NCI-H510A (cell line): ENCODE data around the gene HDAC10.

Experiments
- DNase-seq: peaks from one replicate; lab custom pipeline; 2025; lab: John Stamatoyannopoulos, UW

Gene HDAC10

GRCh38 chr22:50250555-50251476 lies at the start of gene HDAC10:
Gene HDAC10, minus strand, starts transcription at chr22:50251265. Its CDS starts 233 bp downstream, at chr22:50251032.
- DNase-seq: peak; percentile 68

DNA sequence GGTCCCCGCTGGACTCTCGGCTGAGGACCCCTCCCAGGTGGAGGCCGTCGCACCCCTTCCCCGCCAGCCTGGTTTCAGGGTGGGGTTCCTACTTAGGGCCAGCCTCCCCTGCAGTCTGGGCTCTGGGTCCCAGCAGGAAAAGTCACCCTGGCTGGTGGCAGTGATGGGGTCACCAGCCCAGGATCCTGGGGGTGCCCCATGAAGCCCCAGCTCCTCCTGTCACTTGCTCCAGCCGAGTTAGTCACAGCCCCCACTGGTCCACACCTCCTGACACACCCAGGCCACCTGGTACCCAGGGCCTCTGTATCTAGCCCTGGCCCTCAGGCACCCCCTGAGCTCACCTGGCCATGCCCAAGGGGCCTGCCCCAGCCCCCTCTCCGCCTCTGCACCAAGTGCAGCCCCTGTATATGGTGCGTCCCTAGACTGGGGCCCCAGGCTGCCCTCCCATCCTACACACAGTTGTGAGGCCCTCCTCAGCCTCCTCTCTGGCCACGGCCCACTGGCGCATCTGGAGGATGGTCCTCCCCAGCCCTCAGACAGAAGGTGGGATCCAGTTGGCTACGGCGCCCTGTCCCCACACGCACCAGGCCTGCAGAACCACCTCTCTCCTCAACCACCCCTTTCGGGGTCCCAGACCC lies 49.7 kb upstream of the HDAC10 start:
- DNase-seq: no peak

- no peak for DNase-seq
Observed at GRCh38 chr22:50299785-50300619, 48.9 kb upstream of the HDAC10 start.

- no peak for DNase-seq
Observed at GRCh38 chr22:50298937-50299784, 48.1 kb upstream of the HDAC10 start.

- no peak for DNase-seq
Observed at GRCh38 chr22:50298266-50298637, 47.2 kb upstream of the HDAC10 start.

- DNase-seq: no peak
Observed at GRCh38 chr22:50297510-50298265, 46.6 kb upstream of the HDAC10 start.

- no peak for DNase-seq
Observed at GRCh38 chr22:50296658-50297490, 45.8 kb upstream of the HDAC10 start.

DNA sequence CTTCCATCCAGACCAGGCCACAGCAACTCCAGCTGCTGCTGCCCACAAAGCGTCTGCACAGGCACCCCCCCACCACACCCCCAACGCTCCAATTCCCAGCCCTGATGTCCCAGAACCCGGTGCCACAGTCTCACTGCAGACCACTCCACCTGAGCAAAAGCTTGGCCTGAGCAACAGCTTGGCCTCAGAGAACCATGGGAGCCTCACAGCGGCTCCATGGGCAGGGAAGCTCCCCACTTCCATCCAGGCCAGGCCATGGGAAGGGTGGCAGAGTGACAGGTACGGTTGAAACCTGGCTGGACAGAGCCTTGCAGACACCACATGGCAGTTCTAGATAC lies 43.2 kb upstream of the HDAC10 start:
- no peak for DNase-seq

GRCh38 chr22:50293441-50294318 lies 42.6 kb upstream of the HDAC10 start:
- DNase-seq: no peak

DNA sequence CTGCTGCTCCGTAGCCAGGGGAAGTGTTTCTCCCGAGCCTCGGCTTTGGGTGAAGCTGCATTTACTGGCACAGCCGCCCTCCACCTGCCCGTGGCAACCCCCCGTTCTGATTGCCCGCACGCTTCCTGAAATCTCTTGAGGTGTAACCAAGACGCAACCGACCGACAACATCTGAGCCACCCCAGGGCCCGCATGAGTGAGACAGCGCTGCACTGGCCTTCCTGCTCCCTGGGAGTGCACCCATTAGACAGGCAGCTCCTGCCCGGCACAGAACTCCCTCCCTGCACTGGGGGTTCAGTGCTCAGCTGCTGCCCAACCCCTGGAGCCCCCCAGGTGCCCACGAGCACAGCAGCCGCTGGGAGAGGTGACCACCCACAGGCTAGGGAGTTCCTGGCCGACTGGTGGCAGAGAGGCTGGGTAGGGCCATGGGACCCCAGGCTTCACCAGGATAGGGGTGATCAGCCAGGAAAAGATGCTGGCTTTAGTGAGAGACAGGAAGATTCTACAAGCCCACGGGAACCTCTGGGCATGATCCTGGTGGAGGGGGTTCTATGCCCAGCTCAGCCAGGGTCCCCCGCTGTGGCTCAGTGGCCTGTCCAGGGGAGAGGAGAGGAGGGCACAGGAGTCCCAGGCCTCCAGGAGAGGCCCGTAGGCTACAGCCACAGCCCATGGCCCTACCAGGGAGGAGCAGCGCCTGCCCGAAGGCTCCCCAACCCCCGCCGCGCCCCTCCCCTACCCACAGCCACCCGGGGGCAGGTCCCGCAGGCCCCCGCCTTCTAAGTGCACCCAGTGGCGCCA lies 41.8 kb upstream of the HDAC10 start:
- no peak for DNase-seq

DNA sequence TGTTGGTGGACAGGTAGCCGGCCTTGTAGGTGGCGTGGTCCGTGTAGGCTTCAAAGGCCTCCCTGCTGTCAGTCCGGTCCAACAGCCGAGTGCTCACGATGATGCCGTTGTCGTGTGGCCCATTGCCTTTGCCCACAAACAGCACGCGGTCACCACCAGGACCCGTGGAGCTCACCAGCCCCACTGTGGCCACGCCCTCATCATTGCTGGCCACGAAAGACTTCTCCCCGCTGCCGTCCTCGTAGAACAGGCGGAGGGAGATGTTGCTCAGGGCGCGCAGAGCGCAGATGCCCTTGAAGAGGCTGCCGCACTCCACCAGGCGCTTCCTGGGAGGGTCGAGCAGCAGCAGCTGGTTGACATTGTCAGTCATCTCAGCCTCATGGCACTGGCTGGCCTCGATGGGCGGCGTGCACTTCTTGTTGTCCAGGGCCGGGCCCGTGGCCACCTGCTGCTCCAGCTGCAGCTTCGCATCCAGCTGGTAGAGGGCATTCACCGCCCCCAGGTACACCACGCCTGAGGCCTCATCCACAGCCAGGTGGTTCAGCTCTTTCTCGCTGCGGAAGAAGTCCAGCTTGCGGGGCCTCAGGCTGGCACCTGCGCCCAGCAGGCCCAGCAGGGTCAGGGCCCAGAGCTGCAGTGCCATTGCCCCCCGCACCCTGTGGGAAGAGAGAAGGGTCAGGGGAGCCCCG lies 39.0 kb upstream of the HDAC10 start:
- peak; percentile 63 for DNase-seq

GRCh38 chr22:50289151-50289941 lies 38.3 kb upstream of the HDAC10 start:
- DNase-seq: no peak

DNA sequence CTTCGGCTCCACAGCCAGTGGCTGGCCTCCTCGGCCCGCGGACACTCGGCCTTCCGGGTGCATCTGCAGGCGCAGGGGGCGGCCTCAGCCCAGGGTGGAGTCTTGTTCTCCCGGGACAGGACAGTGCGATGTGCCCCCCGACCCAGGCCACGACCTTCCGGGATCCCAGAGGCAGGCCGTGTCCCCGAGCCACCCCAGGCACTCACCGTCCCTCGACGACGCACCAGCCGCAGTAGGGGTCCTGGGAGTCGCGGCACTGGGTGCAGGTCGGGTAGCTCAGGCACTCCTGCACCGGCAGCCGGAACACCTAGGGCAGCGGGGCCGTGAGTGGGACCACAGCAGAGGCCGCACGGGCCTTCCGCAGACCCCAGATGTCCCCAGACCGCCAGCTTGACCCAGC lies 36.7 kb upstream of the HDAC10 start:
- DNase-seq: no peak

GRCh38 chr22:50286701-50287318 lies 35.7 kb upstream of the HDAC10 start:
- DNase-seq: no peak

DNA sequence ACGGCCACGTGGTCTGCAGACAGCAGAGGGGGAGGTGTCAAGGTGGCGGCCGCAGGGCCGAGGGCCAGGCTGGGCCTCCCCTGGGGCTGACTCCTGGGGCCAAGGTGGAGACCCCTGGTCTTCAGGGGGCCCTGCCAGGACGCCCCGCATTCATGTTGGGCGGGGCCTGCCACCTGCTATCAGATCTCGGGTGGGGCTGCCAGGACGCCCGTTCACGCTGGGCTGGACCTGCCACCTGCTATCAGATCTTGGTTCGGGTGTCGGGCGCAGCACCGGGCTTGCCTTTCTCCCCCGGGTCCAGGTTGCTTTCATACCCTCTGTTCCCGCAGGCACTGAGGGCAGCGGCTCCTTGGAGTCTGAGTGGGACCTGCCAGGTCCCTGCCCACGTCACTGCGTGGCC lies 35.2 kb upstream of the HDAC10 start:
- no peak for DNase-seq

DNA sequence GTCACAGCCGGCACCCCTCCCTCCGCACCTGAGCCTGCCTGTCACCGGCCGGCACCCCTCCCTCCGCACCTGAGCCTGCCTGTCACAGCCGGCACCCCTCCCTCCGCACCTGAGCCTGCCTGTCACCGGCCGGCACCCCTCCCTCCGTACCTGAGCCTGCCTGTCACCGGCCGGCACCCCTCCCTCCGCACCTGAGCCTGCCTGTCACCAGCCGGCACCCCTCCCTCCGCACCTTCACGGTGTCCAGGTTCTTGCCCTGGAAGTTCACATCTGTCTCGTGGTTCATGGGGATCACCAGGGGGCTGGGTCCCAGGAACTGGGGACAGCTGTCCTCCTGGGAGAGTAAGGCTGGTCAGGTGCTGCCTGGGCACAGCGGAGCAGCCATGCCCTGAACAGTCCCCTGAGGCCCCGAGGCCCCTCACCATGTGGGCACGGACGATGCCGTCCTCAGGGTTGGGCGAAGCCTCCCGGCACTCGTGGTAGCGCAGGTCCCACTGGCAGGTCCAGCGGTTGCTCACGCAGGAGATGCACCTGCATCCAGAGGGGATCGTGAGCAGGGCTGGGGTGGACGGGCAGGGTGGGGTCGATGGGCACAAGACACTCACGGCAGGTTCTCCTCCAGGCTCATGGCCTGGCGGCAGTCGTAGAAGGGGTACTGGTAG lies 34.6 kb upstream of the HDAC10 start:
- DNase-seq: no peak
